Measurements from ENCODE around the gene MBTPS1.

GRCh38 chr16:84119368-84119767 lies 2.6 kb upstream of the MBTPS1 start:
- TF ChIP-seq MAX (IDR thresholded peaks at IDR 0.05) (no peak), CTCF (IDR thresholded peaks at IDR 0.05; ENCODE audit: low read depth, low read length, missing input control) (no peak), EGR1 (IDR thresholded peaks at IDR 0.05; ENCODE audit: low read depth in 2 of 2) (no peak), RXRA (IDR thresholded peaks at IDR 0.05) (no peak)

Data from liver (tissue), 3 donors.